CD4-positive, alpha-beta T cell treated with Interleukin-17A for 1 hour (primary cell): ENCODE results near the gene AQP12B.
A peak's percentile ranks its signal among the peaks of the same experiment; 100 is the strongest.

ENCODE experiments used
- DNase-seq: peaks from one replicate; pipeline ENCODE4 v3.0.0-alpha.2; 2020

Gene AQP12B

GRCh38 chr2:240631548-240632305, 51.0 kb downstream of the AQP12B start:
- DNase-seq: no peak

- DNase-seq: no peak
These were observed 51.7 kb downstream of the AQP12B start for GRCh38 chr2:240630771-240631547.

GRCh38 chr2:240629968-240630770, 52.5 kb downstream of the AQP12B start:
- no peak for DNase-seq

GRCh38 chr2:240629619-240629967, 53.1 kb downstream of the AQP12B start:
- no peak for DNase-seq

GRCh38 chr2:240628808-240629618, 53.7 kb downstream of the AQP12B start:
- no peak for DNase-seq

GRCh38 chr2:240628507-240628807, 54.2 kb downstream of the AQP12B start:
- no peak for DNase-seq

GRCh38 chr2:240627736-240628506, 54.8 kb downstream of the AQP12B start:
- DNase-seq: no peak

GRCh38 chr2:240626531-240627300, 56.0 kb downstream of the AQP12B start:
- DNase-seq: peak; percentile 32
